DMS 273 (cell line): Measurements from ENCODE around the gene NEK10.

Experiments used
- DNase-seq: peaks from one replicate; lab custom pipeline; 2025; ENCODE audit not compliant: unreplicated experiment; lab: John Stamatoyannopoulos, UW

Gene NEK10

GRCh38 chr3:27119639-27120038 lies 249.5 kb downstream of the NEK10 start:
- no peak for DNase-seq

GRCh38 chr3:27115352-27115751 lies 253.8 kb downstream of the NEK10 start:
- DNase-seq, result no peak

GRCh38 chr3:27114684-27115083 lies 254.5 kb downstream of the NEK10 start:
- DNase-seq, result no peak

- no peak for DNase-seq
Measured at GRCh38 chr3:27114129-27114528, 255.1 kb downstream of the NEK10 start.

GRCh38 chr3:27110020-27110419 lies 259.2 kb downstream of the NEK10 start:
- no peak for DNase-seq

GRCh38 chr3:27108322-27108721 lies 260.9 kb downstream of the NEK10 start:
- DNase-seq, result no peak

GRCh38 chr3:27105904-27106303 lies 263.3 kb downstream of the NEK10 start:
- no peak for DNase-seq

- no peak for DNase-seq
Measured at GRCh38 chr3:27097182-27097581, 272.0 kb downstream of the NEK10 start.

GRCh38 chr3:27095553-27096222 lies 273.5 kb downstream of the NEK10 start:
- no peak for DNase-seq

- no peak for DNase-seq
Measured at GRCh38 chr3:27094721-27095120, 274.5 kb downstream of the NEK10 start.

- no peak for DNase-seq
Measured at GRCh38 chr3:27093771-27094170, 275.4 kb downstream of the NEK10 start.

- DNase-seq, result no peak
Measured at GRCh38 chr3:27090275-27091041, 278.7 kb downstream of the NEK10 start.

GRCh38 chr3:27089645-27090044 lies 279.5 kb downstream of the NEK10 start:
- no peak for DNase-seq

GRCh38 chr3:27089068-27089467 lies 280.1 kb downstream of the NEK10 start:
- no peak for DNase-seq

GRCh38 chr3:27085829-27086730 lies 283.1 kb downstream of the NEK10 start:
- DNase-seq, result no peak

- DNase-seq, result no peak
Measured at GRCh38 chr3:27081992-27082607, 287.1 kb downstream of the NEK10 start.

GRCh38 chr3:27081566-27081965 lies 287.6 kb downstream of the NEK10 start:
- DNase-seq, result no peak

GRCh38 chr3:27080258-27080525 lies 289.0 kb downstream of the NEK10 start:
- DNase-seq, result no peak

GRCh38 chr3:27079427-27080257 lies 289.5 kb downstream of the NEK10 start:
- no peak for DNase-seq

GRCh38 chr3:27078246-27078913 lies 290.8 kb downstream of the NEK10 start:
- no peak for DNase-seq
